HEK293T (cell line): ENCODE measurements around the gene COX6B1.

Source experiments
- CTBP1 ChIP-seq: fragments of 450-650 bp; IDR thresholded peaks from 2 replicates; pipeline ENCODE4 v1.6.1; 2016; ENCODE audit warnings: borderline replicate concordance
- SP1 ChIP-seq: fragments of 450-650 bp; IDR thresholded peaks from 2 replicates; pipeline ENCODE4 v1.6.1; 2017
- ZNF384 ChIP-seq: fragments of 450-650 bp; IDR thresholded peaks from 2 replicates; pipeline ENCODE4 v1.6.1; 2016

- no peak for TF ChIP-seq ZNF384
- TF ChIP-seq CTBP1: no peak
- no peak for TF ChIP-seq SP1
Measured at GRCh38 chr19:35656700-35657099, 8.6 kb downstream of the COX6B1 start.
